ENCODE data around the gene CBLN3.

DNA sequence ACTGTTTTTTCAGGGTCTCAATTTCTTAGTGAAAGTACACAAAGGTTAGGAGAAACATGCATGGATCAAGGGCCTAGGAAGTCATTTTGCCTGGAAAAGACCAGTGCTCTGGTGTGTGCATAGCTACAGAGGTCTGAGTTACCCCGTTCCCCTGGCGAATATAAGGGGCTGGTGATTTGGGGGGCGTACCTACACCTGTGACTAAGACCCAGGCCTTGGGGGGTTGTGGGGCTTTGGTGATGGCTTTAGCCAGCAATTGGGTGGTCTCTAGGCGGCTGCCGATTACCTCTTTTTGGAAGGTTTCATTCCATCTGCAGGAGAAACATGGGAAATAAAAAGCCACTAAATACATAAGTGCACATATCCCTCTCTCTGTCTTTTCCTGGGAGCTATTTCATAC, 12.0 kb upstream of the CBLN3 start:
- TF ChIP-seq, protein P1, sequence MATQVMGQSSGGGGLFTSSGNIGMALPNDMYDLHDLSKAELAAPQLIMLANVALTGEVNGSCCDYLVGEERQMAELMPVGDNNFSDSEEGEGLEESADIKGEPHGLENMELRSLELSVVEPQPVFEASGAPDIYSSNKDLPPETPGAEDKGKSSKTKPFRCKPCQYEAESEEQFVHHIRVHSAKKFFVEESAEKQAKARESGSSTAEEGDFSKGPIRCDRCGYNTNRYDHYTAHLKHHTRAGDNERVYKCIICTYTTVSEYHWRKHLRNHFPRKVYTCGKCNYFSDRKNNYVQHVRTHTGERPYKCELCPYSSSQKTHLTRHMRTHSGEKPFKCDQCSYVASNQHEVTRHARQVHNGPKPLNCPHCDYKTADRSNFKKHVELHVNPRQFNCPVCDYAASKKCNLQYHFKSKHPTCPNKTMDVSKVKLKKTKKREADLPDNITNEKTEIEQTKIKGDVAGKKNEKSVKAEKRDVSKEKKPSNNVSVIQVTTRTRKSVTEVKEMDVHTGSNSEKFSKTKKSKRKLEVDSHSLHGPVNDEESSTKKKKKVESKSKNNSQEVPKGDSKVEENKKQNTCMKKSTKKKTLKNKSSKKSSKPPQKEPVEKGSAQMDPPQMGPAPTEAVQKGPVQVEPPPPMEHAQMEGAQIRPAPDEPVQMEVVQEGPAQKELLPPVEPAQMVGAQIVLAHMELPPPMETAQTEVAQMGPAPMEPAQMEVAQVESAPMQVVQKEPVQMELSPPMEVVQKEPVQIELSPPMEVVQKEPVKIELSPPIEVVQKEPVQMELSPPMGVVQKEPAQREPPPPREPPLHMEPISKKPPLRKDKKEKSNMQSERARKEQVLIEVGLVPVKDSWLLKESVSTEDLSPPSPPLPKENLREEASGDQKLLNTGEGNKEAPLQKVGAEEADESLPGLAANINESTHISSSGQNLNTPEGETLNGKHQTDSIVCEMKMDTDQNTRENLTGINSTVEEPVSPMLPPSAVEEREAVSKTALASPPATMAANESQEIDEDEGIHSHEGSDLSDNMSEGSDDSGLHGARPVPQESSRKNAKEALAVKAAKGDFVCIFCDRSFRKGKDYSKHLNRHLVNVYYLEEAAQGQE (IDR thresholded peaks at IDR 0.05) = no peak
- no peak for TF ChIP-seq GABPA (IDR thresholded peaks at IDR 0.05 in 1 of 2, conservative IDR thresholded peaks at IDR 0.05 in 1 of 2)
- TF ChIP-seq, protein P2, sequence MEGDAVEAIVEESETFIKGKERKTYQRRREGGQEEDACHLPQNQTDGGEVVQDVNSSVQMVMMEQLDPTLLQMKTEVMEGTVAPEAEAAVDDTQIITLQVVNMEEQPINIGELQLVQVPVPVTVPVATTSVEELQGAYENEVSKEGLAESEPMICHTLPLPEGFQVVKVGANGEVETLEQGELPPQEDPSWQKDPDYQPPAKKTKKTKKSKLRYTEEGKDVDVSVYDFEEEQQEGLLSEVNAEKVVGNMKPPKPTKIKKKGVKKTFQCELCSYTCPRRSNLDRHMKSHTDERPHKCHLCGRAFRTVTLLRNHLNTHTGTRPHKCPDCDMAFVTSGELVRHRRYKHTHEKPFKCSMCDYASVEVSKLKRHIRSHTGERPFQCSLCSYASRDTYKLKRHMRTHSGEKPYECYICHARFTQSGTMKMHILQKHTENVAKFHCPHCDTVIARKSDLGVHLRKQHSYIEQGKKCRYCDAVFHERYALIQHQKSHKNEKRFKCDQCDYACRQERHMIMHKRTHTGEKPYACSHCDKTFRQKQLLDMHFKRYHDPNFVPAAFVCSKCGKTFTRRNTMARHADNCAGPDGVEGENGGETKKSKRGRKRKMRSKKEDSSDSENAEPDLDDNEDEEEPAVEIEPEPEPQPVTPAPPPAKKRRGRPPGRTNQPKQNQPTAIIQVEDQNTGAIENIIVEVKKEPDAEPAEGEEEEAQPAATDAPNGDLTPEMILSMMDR (IDR thresholded peaks at IDR 0.05; ENCODE audit: low read depth, low read length, missing input control) = no peak
- TF ChIP-seq, protein P3, sequence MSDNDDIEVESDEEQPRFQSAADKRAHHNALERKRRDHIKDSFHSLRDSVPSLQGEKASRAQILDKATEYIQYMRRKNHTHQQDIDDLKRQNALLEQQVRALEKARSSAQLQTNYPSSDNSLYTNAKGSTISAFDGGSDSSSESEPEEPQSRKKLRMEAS (IDR thresholded peaks at IDR 0.05) = no peak
- no peak for TF ChIP-seq YY1 (IDR thresholded peaks at IDR 0.05)
- TF ChIP-seq EGR1 (IDR thresholded peaks at IDR 0.05; ENCODE audit: low read depth in 2 of 2) = no peak
- no peak for TF ChIP-seq NR2F2 (IDR thresholded peaks at IDR 0.05)
- no peak for TF ChIP-seq HNF4A (conservative IDR thresholded peaks at IDR 0.05)
- no peak for TF ChIP-seq JUND (IDR thresholded peaks at IDR 0.05)
- TF ChIP-seq, protein P4, sequence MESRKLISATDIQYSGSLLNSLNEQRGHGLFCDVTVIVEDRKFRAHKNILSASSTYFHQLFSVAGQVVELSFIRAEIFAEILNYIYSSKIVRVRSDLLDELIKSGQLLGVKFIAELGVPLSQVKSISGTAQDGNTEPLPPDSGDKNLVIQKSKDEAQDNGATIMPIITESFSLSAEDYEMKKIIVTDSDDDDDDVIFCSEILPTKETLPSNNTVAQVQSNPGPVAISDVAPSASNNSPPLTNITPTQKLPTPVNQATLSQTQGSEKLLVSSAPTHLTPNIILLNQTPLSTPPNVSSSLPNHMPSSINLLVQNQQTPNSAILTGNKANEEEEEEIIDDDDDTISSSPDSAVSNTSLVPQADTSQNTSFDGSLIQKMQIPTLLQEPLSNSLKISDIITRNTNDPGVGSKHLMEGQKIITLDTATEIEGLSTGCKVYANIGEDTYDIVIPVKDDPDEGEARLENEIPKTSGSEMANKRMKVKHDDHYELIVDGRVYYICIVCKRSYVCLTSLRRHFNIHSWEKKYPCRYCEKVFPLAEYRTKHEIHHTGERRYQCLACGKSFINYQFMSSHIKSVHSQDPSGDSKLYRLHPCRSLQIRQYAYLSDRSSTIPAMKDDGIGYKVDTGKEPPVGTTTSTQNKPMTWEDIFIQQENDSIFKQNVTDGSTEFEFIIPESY (IDR thresholded peaks at IDR 0.05) = no peak
- TF ChIP-seq, protein P5, sequence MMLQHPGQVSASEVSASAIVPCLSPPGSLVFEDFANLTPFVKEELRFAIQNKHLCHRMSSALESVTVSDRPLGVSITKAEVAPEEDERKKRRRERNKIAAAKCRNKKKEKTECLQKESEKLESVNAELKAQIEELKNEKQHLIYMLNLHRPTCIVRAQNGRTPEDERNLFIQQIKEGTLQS (IDR thresholded peaks at IDR 0.05) = no peak
